Heart right ventricle (tissue), 16 donors: ENCODE results near the gene XRCC4. TPM values are rescaled to one million over a fixed set of nuclear protein-coding genes. Genes with fewer than 3 reads are reported as not detected.

ENCODE experiments used
- ATAC-seq, 8 donors: fragments of 200-7000 bp; cut with Tn5 transposase; one replicate each; pipeline ENCODE4 v1.9.1; 2020; ENCODE audit warnings: mild to moderate bottlenecking in 8 of 8, moderate library complexity in 8 of 8, moderate number of reproducible peaks in 1 of 8
- DNase-seq, 2 donors: peaks; one replicate each; pipeline ENCODE4 v3.0.0-alpha.2; 2020
- H3K27ac ChIP-seq, 10 donors: fragments of 200-600 bp; sonication (generic) in 2 of 10; one replicate each; pipeline versions ENCODE4 v1.5.0 to v1.8.0; 2020 to 2022; ENCODE audit warnings: mild to moderate bottlenecking in 3 of 10
- H3K27me3 ChIP-seq, 7 donors: fragments of 200-600 bp; one replicate each; pipeline ENCODE4 v1.8.0; 2021 to 2022; ENCODE audit warnings: mild to moderate bottlenecking in 2 of 7
- H3K36me3 ChIP-seq, 9 donors: fragments of 200-600 bp; sonication (generic) in 1 of 9; one replicate each; pipeline versions ENCODE4 v1.5.0 to v1.8.0; 2020 to 2022; ENCODE audit warnings: mild to moderate bottlenecking in 2 of 9
- H3K4me1 ChIP-seq, 9 donors: fragments of 200-600 bp; sonication (generic) in 1 of 9; one replicate each; pipeline versions ENCODE4 v1.5.0 to v1.8.0; 2020 to 2022; ENCODE audit warnings: mild to moderate bottlenecking in 4 of 9
- H3K4me3 ChIP-seq, 10 donors: fragments of 200-600 bp; sonication (generic) in 2 of 10; one replicate each; pipeline versions ENCODE4 v1.5.0 to v1.8.0; 2020 to 2022; ENCODE audit warnings: mild to moderate bottlenecking in 7 of 10, moderate library complexity in 2 of 10
- H3K9me3 ChIP-seq, 11 donors: fragments of 200-600 bp in 10 of 11; sonication (generic) in 2 of 11; one replicate each; pipeline versions ENCODE4 v1.5.0 to v1.8.0; 2013 to 2022; ENCODE audit warnings: mild to moderate bottlenecking in 2 of 11, control low read depth in 1 of 11, moderate library complexity in 1 of 11
- CTCF ChIP-seq, 9 donors: fragments of 200-600 bp; sonication (generic) in 2 of 9; IDR thresholded peaks; one replicate each; pipeline versions ENCODE4 v1.5.0 to v1.8.0; 2021 to 2022; ENCODE audit warnings: antibody characterized with exemption in 9 of 9, mild to moderate bottlenecking in 5 of 9, moderate library complexity in 1 of 9
- WGBS, 2 donors: extraction: QIAGEN DNeasy Blood & Tissue Kit; methylation state at CpG; one replicate each; pipeline ENCODE4 v1.1.7; 2013; ENCODE audit warnings: inconsistent platforms in 1 of 2; 5-methylcytosine and 5-hydroxymethylcytosine counted together
- intact Hi-C, 10 donors: fragments of 100-400 bp; cut with DNase I; formaldehyde crosslinking; loops; one replicate each; pipeline versions ENCODE4 v1.11.1 to v1.14.2; 2022
- polyA plus RNA-seq, 2 donors: library from polyadenylated mRNA; stranded (reverse); fragments of 200-250 nt; gene quantifications; one replicate each; pipeline ENCODE4 v1.2.3, GENCODE V29; 2013
- total RNA-seq, 10 donors: library from RNA; stranded (reverse); fragmentation: NEBNext Ultra II Directional in 3 of 10; extraction: Animal tissue kit (Norgen Biotek cat#: 25700) in 3 of 10; gene quantifications; one replicate each; pipeline versions ENCODE4 v1.2.1 to v1.2.4, GENCODE V29; 2021 to 2023
- donor health status: Arrhythmogenic right ventricular cardiomyopathy.
- donor health status: ischemic (EF 13 %, LVEDD 7.1; RV severe dilation, severe dysfunction).
- donor health status: healthy with polysubstance abuse.
- donor health status: DM: no; HTN: yes; CAD: no.
- donor health status: DM: no; HTN: no; CAD: no.
- donor health status: ischemic (EF 25% LVEDD 6.9; RV normal size, moderate dysfunction).
- donor health status: ischemic (EF 25% LVEDD 5.7; RV mildly dilated, moderate dysfunction).
- donor health status: healthy.
- donor health status: DM: yes; HTN: yes; CAD: no.
- donor health status: Ischemic cardiomyopathy.
- donor health status: ischemic (EF 35%, LVEDD 5.7; RV mildly dilated, moderate dysfunction).
- donor health status: nonischemic (EF 11% LVEDD 7.7; RV severe dilation, severe dysfunction).
- donor health status: DM: yes; HTN: yes; CAD: no.
- donor health status: PGD.
- donor health status: ischemic (EF 29% LVEDD 5.4; RV normal size, mild dysfunction).
- donor health status: nonischemic (EF 23%, LVEDD 6.1; RV moderate dilation, normal function).

Gene XRCC4
- total and polyA plus RNA-seq, 12 donors = 3.6 to 14.4 (median 6.8) TPM

DNA sequence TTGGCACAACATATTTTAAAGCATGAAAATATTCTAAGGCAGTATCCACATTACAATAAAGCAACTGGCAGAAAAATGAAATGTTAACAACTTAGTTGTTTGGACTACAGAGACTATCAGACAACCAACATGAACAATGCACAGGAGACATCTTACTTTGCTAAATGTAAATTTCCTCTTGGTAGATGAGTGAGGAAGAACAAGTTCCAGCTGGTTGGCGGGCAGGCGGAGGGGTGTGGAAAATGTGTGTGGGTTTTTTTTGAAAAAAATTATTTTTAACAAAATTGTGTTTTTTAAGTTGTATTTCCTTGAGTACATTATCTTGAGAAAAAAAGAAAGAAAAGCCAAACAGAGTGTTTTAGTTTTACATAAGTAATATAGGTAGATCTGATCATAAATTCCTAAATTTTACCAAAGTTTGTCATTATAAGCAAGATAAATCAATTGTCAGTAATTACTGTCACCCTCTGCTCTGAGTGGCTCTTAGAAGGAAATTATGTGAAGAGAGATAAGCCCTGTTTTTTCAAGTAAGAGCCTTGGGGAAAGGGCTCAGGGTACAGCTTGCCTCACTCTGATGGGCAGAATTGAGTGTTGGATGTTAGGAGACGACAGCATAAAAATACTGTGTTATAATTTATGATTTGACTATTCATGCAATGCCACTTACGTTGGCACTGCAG, 42.7 kb upstream of the XRCC4 start:
- 87 to 91% methylated on average over 4 of the region's 4 CpGs for WGBS, 2 donors
- H3K27ac ChIP-seq = peak overlapping the region in 1 of 10 donors; percentile 40

DNA sequence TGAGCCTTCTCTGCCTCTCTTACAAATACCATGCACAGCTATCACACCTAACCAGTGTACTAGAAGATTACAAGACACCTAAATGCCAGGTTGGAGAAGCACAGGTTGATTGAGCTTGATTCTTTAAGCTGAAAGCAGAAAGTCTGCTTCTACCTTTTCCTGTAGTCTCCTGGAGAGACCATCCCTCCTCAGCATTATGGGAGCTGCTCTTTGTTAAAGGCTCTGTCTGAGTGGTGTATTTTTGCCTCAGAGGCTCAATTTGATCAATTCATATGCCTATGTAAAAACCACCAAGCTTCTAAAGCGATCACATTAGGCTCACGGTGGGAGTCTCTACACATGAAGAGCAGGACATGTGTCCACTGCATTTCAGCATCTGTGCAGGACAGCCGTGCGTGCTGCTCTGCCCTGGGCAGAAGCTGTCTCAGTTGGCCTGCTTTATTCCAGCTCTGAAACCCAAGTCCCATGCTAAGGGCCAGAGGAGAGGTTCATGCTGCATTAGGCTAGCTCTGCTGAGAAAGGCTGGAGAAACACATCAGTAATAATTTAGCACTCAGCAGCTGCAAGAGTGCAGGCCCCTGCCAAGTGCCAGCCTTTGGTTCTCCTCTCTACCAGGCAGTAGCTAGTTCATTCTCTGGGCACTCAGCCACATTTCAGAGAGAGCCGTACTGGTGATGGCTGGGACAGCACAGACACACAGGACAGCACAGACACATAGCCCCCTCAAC, 41.8 kb upstream of the XRCC4 start:
- WGBS, 2 donors = 46 to 57% methylated on average over 5 of the region's 5 CpGs
- Histone ChIP-seq H3K27ac (peak overlapping the region in 5 of 10 donors; percentile 17 to 40 (median 19)), H3K4me1 (peaks cover 0 to 35% (median 5%) of the 10 kb centered on the region in 9 donors), H3K4me3 (no peak overlapping the region), H3K36me3 (no peaks in the 10 kb centered on the region), H3K9me3 (no peaks in the 10 kb centered on the region), H3K27me3 (no peaks in the 10 kb centered on the region)
- no peak for TF ChIP-seq CTCF (IDR thresholded peaks at IDR 0.05)
- ATAC-seq (peak; percentile 91 to 99 (median 98)), DNase-seq (peak; percentile 49 to 82)
- intact Hi-C loops = no loop called here

More for the DNA sequence above, 42.7 kb upstream of the XRCC4 start:
- no peaks in the 10 kb centered on the region for H3K9me3 ChIP-seq
- H3K4me3 ChIP-seq = no peak overlapping the region
- TF ChIP-seq CTCF (IDR thresholded peaks at IDR 0.05) = no peak
- H3K36me3 ChIP-seq = no peaks in the 10 kb centered on the region
- intact Hi-C loops = no loop called here
- ATAC-seq = no peak
- H3K27me3 ChIP-seq = no peaks in the 10 kb centered on the region
- H3K4me1 ChIP-seq = peaks cover 0 to 35% (median 5%) of the 10 kb centered on the region in 9 donors
- DNase-seq = no peak

DNA sequence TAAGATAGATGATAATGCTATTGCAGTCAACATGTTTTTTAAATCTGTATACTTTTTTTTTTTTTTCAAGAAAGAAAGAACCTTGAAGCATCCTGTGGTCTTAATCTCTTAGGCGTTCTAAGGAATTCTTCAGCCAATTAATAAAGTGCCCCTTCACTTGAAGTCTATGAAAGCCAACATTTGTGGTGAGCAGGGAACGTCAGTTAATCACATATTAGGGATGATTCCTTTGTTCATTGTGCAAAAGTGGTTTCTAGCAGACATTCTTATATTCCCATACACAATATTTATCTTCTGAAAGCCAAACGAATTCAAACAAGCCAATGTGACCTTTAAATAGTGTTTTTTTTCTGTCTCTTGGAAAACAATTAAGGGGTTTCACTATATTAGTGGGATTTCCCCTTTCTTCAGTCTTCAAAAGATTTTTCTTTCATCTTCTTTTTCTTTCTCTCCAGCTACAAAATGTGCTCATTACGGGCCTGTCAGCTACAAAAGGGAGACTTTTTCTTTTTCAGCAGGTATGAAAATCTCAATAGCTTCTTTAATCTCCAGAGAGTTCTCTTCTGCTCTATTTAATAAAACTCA, 40.3 kb upstream of the XRCC4 start:
- Histone ChIP-seq H3K27ac (no peak overlapping the region), H3K36me3 (no peaks in the 10 kb centered on the region), H3K4me3 (no peak overlapping the region), H3K4me1 (peaks cover 0 to 35% (median 5%) of the 10 kb centered on the region in 9 donors), H3K9me3 (no peaks in the 10 kb centered on the region), H3K27me3 (no peaks in the 10 kb centered on the region)
- TF ChIP-seq CTCF (IDR thresholded peaks at IDR 0.05) = no peak
- WGBS, 2 donors = 68 to 70% methylated on average over 4 of the region's 4 CpGs
- DNase-seq (no peak), ATAC-seq (no peak)
- intact Hi-C loops = no loop called here

DNA sequence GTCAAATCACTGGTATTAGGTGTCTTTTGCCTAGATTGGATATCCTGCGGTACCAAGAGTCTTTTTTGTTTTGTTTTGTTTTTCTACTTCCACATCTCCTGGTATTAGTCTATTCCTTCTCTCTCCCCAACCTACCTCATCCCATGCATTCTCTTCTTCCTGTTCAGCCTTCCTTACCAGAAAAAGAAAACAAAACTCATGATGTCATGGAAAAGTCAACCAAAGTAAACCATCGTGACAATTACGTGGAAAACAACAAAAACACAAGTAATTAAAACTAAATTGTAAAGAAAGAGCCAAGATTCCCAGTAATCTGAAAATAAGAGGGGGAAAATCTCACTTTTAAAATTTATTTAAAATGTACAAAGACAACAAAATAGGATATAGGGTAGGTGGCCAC, 38.4 kb upstream of the XRCC4 start:
- Histone ChIP-seq H3K27me3 (no peaks in the 10 kb centered on the region), H3K4me3 (no peak overlapping the region), H3K4me1 (peaks cover 0 to 23% (median 5%) of the 10 kb centered on the region in 9 donors), H3K27ac (no peak overlapping the region), H3K36me3 (no peaks in the 10 kb centered on the region), H3K9me3 (no peaks in the 10 kb centered on the region)
- intact Hi-C loops = no loop called here
- TF ChIP-seq CTCF (IDR thresholded peaks at IDR 0.05) = no peak
- WGBS, 2 donors = 82 to 89% methylated on average over 3 of the region's 3 CpGs
- ATAC-seq (no peak), DNase-seq (no peak)
